A549 (cell line): Measurements from ENCODE around the gene RCSD1. TPM values are rescaled to one million over a fixed set of nuclear protein-coding genes. Genes with fewer than 3 reads are reported as not detected.

Experiments used
- ATOH8 ChIP-seq: fragments of 250-450 bp; sonication (Bioruptor Pico); IDR thresholded peaks from 2 replicates; pipeline ENCODE4 v1.5.0; 2020; ENCODE audit warnings: low read depth, mild to moderate bottlenecking, moderate library complexity
- BCL3 ChIP-seq: fragments of >200 bp; sonication (Bioruptor Twin); formaldehyde crosslinking; IDR thresholded peaks from 3 replicates; pipeline ENCODE4 v1.6.1; 2016
- BHLHE40 ChIP-seq: IDR thresholded peaks from 2 replicates; pipeline ENCODE4 v1.6.1; 2012; ENCODE audit warnings: low read depth, low read length, inconsistent platforms
- CBX2 ChIP-seq: fragments of 200-600 bp; sonication (generic); IDR thresholded peaks from 2 replicates; pipeline ENCODE4 v1.6.1; 2016; ENCODE audit warnings: low read depth, mild to moderate bottlenecking, borderline replicate concordance
- CEBPB ChIP-seq, 2 experiments: fragments of >200 bp in 1 of 2; sonication (Bioruptor Twin) in 1 of 2; formaldehyde crosslinking in 1 of 2; IDR thresholded peaks; 2 replicates each; pipeline ENCODE4 v1.6.1; 2012 to 2016
- CHD4 ChIP-seq: fragments of 200-600 bp; sonication (generic); IDR thresholded peaks from 2 replicates; pipeline ENCODE4 v1.6.1; 2016; ENCODE audit warnings: antibody characterized with exemption, mild to moderate bottlenecking, borderline replicate concordance
- E2F6 ChIP-seq: IDR thresholded peaks from 2 replicates; pipeline ENCODE4 v1.6.1; 2012; ENCODE audit warnings: low read depth, borderline replicate concordance
- EHF ChIP-seq: fragments of 250-450 bp; sonication (Bioruptor Pico); IDR thresholded peaks from 2 replicates; pipeline ENCODE4 v1.5.0; 2020; ENCODE audit warnings: mild to moderate bottlenecking
- EHMT2 ChIP-seq: fragments of 200-600 bp; sonication (generic); IDR thresholded peaks from 2 replicates; pipeline ENCODE4 v1.6.1; 2016; ENCODE audit warnings: antibody characterized with exemption, low read depth, mild to moderate bottlenecking, moderate library complexity
- EP300 ChIP-seq, 2 experiments: fragments of >200 bp; sonication (Bioruptor Twin); formaldehyde crosslinking; IDR thresholded peaks; 2 replicates in 1 of 2; 3 replicates in 1 of 2; pipeline ENCODE4 v1.6.1; 2016 to 2017
- FOSB ChIP-seq: fragments of 250-450 bp; sonication (Bioruptor Pico); IDR thresholded peaks from 2 replicates; pipeline ENCODE4 v1.5.0; 2020; ENCODE audit warnings: mild to moderate bottlenecking, moderate library complexity
- FOSL2 ChIP-seq, 2 experiments: fragments of 450-650 bp in 1 of 2; fragments of >200 bp in 1 of 2; sonication (Bioruptor Twin) in 1 of 2; formaldehyde crosslinking; IDR thresholded peaks; 2 replicates each; pipeline versions ENCODE4 v1.5.0 to v1.6.1; 2016 to 2020; ENCODE audit warnings: mild to moderate bottlenecking in 1 of 2, moderate library complexity in 1 of 2
- HEYL ChIP-seq: fragments of 250-450 bp; sonication (Bioruptor Pico); IDR thresholded peaks from 2 replicates; pipeline ENCODE4 v1.8.0; 2021; ENCODE audit warnings: mild to moderate bottlenecking, moderate library complexity
- HMGXB4 ChIP-seq: fragments of 250-450 bp; sonication (Bioruptor Pico); IDR thresholded peaks from 2 replicates; pipeline ENCODE4 v1.5.0; 2021; ENCODE audit warnings: mild to moderate bottlenecking, moderate library complexity, borderline replicate concordance
- HOXA7 ChIP-seq: fragments of 250-450 bp; sonication (Bioruptor Pico); IDR thresholded peaks from 2 replicates; pipeline ENCODE4 v1.5.0; 2020; ENCODE audit warnings: mild to moderate bottlenecking, moderate library complexity
- HOXB5 ChIP-seq: fragments of 250-450 bp; sonication (Bioruptor Pico); IDR thresholded peaks from 2 replicates; pipeline ENCODE4 v1.5.0; 2020; ENCODE audit warnings: mild to moderate bottlenecking, moderate library complexity
- JUN ChIP-seq, 2 experiments: fragments of >200 bp; sonication (Bioruptor Twin); formaldehyde crosslinking; IDR thresholded peaks; 2 replicates in 1 of 2; 3 replicates in 1 of 2; pipeline ENCODE4 v1.6.1; 2016 to 2017
- JUNB ChIP-seq: fragments of >200 bp; sonication (Bioruptor Twin); formaldehyde crosslinking; IDR thresholded peaks from 2 replicates; pipeline ENCODE4 v1.6.1; 2016
- MAFK ChIP-seq: fragments of 450-650 bp; IDR thresholded peaks from 2 replicates; pipeline ENCODE4 v1.6.1; 2014; ENCODE audit not compliant: partially characterized antibody
- MAX ChIP-seq: IDR thresholded peaks from 2 replicates; pipeline ENCODE4 v1.6.1; 2012
- MAZ ChIP-seq: fragments of 150-350 bp; IDR thresholded peaks from 2 replicates; pipeline ENCODE4 v1.6.1; 2014; ENCODE audit warnings: antibody characterized with exemption, low read depth, low read length, borderline replicate concordance
- MYC ChIP-seq: IDR thresholded peaks from 2 replicates; pipeline ENCODE4 v1.6.1; 2012; ENCODE audit warnings: mild to moderate bottlenecking, inconsistent platforms, low read length, improper control_type of control experiment, borderline replicate concordance
- NFE2L2 ChIP-seq: fragments of 150-350 bp; conservative IDR thresholded peaks from 2 replicates; pipeline ENCODE4 v1.6.1; 2014; ENCODE audit warnings: low read length
- PBX3 ChIP-seq: IDR thresholded peaks from 2 replicates; pipeline ENCODE4 v1.6.1; 2012
- PHF8 ChIP-seq: fragments of 200-600 bp; sonication (generic); IDR thresholded peaks from 2 replicates; pipeline ENCODE4 v1.6.1; 2016; ENCODE audit warnings: low read depth, mild to moderate bottlenecking, antibody characterized with exemption, moderate library complexity, borderline replicate concordance
- RAD21 ChIP-seq, 2 experiments: fragments of >200 bp in 1 of 2; sonication (Bioruptor Twin) in 1 of 2; formaldehyde crosslinking in 1 of 2; IDR thresholded peaks in 1 of 2; conservative IDR thresholded peaks in 1 of 2; 2 replicates in 1 of 2; 3 replicates in 1 of 2; pipeline ENCODE4 v1.6.1; 2012 to 2018; ENCODE audit warnings: inconsistent platforms in 1 of 2
- REST ChIP-seq: fragments of 200-600 bp; sonication (generic); IDR thresholded peaks from 2 replicates; pipeline ENCODE4 v1.6.1; 2016; ENCODE audit warnings: antibody characterized with exemption, mild to moderate bottlenecking, moderate library complexity
- RFX5 ChIP-seq: fragments of 450-650 bp; IDR thresholded peaks from 2 replicates; pipeline ENCODE4 v1.7.1; 2014; ENCODE audit warnings: antibody characterized with exemption, mild to moderate bottlenecking, moderate library complexity
- RNF2 ChIP-seq: fragments of 200-600 bp; sonication (generic); IDR thresholded peaks from 2 replicates; pipeline ENCODE4 v1.6.1; 2016; ENCODE audit warnings: low read depth, mild to moderate bottlenecking, antibody characterized with exemption, moderate library complexity, borderline replicate concordance
- SREBF2 ChIP-seq: fragments of 450-650 bp; IDR thresholded peaks from 2 replicates; pipeline ENCODE4 v1.6.1; 2014; ENCODE audit warnings: mild to moderate bottlenecking, moderate library complexity
- ZC3H11A ChIP-seq: fragments of 450-650 bp; IDR thresholded peaks from 2 replicates; pipeline ENCODE4 v1.6.1; 2014; ENCODE audit warnings: antibody characterized with exemption, mild to moderate bottlenecking
- polyA plus RNA-seq, 4 experiments: library from polyadenylated mRNA; depleted of rRNA in 3 of 4; stranded (reverse); fragments of >200 nt; fragmentation: RNase III in 1 of 4; extraction: RNeasy Plus Mini Kit Qiagen cat#74134 plus additional on column Dnase treatment in 1 of 4; gene quantifications; 2 replicates in 3 of 4; 3 replicates in 1 of 4; pipeline ENCODE4 v1.2.3, GENCODE V29; 2011 to 2017

RCSD1 gene
- polyA plus RNA-seq, 2 of the 4 experiments (the other 2 are of a cell fraction): not detected

GRCh38 chr1:167715157-167715999, 85.3 kb downstream of the RCSD1 start (continued):
- TF ChIP-seq REST (no peak), RFX5 (no peak), E2F6 (no peak), NFE2L2 (no peak), HOXB5 (0 out of 2 replicates have a peak, but pooled peaks have one; percentile 40), EP300 (IDR thresholded peaks at IDR 0.05) (no peak), HOXA7 (CRISPR knock-in tag) (no peak), BHLHE40 (no peak), CBX2 (no peak), BCL3 (no peak), EHF (CRISPR knock-in tag) (no peak), ZC3H11A (no peak), FOSL2 (IDR thresholded peaks at IDR 0.05) (no peak), FOSL2 (CRISPR knock-in tag; IDR thresholded peaks at IDR 0.05) (no peak; the same call in 1 of the 2 replicates), MYC (no peak; the same call in 1 of the 2 replicates), ATOH8 (CRISPR knock-in tag) (no peak), RAD21 (conservative IDR thresholded peaks at IDR 0.05 in 1 of 2, IDR thresholded peaks at IDR 0.05 in 1 of 2) (peak in 1 of 2 experiments; percentile 33; a peak in 2 of 5 replicates), CHD4 (no peak; the same call in none of the 2 replicates), FOSB (no peak), JUNB (no peak), PHF8 (peak; percentile 21; the same call in 1 of the 2 replicates), SREBF2 (peak; percentile 86), CEBPB (IDR thresholded peaks at IDR 0.05) (peak in 1 of 2 experiments; percentile 36; a peak in 2 of 4 replicates), MAZ (peak; percentile 33; the same call in 1 of the 2 replicates), HMGXB4 (peak; percentile 93), MAFK (no peak), MAX (peak; percentile 25; the same call in 1 of the 2 replicates), HEYL (no peak), EHMT2 (no peak), PBX3 (no peak), JUN (IDR thresholded peaks at IDR 0.05) (no peak), RNF2 (no peak)
